Measurements from ENCODE around the gene GPM6B.

Gene GPM6B, protein sequence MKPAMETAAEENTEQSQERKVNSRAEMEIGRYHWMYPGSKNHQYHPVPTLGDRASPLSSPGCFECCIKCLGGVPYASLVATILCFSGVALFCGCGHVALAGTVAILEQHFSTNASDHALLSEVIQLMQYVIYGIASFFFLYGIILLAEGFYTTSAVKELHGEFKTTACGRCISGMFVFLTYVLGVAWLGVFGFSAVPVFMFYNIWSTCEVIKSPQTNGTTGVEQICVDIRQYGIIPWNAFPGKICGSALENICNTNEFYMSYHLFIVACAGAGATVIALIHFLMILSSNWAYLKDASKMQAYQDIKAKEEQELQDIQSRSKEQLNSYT

DNA sequence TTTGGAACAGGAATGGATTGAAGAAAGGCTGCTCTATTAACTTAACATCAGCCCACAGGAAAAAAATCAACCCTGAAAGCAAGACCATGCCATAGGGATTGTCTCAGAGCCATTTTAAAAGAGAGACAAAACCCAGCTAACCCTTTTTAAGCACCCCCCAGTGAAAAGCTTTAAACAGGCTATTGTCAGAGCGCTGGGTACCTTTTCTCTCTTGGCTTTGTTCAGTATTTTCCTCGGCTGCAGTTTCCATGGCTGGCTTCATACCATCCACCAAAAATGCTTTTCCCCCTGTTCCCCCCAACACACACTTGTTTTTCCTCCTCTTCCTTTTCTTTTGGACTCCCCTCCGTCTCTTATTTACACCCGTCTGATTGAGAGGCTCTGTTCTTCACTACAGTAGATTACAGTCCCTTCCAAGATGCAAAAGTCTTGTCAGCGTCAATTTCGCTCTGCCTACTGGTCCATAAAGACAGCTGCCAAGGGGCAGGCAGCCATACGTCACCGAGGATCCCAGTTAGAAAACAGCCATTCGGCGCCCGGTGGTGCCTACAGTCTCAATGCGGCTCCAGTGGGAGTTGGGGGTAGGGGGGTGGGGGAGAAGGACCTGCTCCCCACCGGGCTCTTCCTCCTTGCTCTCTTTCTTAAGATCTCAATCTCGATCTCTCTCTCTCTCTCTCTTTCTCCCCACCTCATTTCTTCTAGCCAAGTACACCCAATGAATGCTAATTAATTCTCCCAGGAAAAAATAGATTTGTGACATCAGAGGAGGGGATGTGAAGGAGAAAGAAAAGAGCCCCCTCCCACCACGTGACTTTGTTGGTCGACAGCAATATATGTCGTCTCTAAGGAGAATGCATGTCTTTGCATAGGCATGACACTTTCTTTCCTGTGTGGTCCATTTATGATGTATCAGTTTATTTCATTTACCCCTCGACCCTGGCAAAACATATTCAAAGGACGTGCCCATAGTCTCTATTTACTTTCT lies at the start of gene GPM6B:
GPM6B (minus strand) TSS at position 451 of the 985 bp plus-strand sequence; CDS start at position 262, 189 bp downstream.
- no peak for DNase-seq (ENCODE audit: low read depth)

DNA sequence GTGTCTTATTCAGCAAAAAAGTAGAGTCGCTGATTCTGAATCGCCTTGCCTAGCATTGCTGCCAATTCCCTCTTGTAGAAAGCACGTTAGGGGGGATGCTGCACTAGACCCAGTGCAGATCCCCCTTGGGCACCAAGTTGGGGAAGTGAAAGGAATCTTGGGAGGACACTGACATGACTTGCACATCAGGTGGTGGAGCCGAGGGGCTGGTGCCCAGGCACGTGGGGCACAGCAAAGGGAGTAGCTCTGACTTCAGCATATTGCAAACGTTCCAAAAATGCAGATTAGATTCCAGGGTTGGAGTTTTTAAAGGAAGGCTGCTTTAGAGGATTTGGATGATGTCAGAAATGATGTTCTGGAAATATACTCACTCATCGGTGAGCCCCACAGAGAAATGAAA lies 47.4 kb upstream of the GPM6B start:
- no peak for DNase-seq (ENCODE audit: low read depth)

DNA sequence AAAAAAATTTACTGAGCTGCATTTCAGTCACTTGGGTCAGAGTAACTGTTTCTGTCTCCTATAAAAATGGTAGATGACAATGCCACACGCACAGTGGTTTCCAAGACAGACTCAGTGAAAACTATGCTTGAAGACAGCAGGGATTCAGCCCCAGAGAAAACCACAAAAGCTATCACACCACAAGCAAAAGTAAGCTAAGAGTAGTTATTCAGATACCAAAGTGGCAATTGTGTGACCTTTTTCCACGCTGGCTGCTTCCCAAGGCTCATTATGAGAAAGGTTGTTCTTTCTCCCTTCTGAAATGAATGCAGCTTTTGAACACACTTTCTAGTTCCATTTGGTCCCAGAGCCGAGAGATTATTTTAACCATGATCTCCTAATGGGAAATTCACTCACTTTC lies 46.4 kb upstream of the GPM6B start:
- DNase-seq (ENCODE audit: low read depth) = no peak

DNA sequence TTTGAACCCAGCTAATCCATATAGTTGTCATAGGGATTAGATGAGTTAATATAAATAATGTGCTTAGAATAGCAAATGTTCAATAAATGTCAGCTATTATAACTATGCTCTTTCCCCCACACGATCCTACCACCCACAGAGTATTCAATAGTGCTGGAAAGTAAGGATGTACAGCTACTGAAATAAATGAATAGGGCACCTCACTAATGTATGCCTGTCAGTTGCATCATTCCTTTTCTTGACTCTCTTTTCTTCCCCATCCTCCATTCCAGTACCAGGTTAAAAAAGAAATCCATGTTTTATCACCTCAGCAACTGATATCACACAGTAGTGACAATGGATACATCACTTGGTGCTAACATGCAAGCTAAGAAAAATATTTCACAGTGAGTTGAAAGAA lies 42.8 kb upstream of the GPM6B start:
- DNase-seq (ENCODE audit: low read depth) = no peak

DNA sequence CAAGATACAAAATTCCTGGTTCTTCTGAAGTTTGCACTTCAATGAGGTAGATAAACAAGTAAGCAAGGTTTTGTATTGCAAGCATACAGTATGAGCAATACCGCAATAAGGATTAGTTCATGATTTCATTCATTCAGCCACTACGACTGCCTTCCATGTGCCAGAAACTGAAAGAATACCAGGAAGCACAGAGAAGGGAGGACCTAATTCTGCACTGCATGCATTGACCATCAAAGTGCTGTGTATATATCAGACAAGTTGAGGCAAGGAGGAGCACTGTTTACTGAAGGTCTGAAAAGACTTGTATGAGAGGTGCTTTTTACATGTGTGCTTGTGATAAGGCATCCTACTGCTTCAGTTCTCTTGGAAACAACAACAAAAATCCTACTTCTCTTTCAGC lies 40.9 kb upstream of the GPM6B start:
- no peak for DNase-seq (ENCODE audit: low read depth)

DNA sequence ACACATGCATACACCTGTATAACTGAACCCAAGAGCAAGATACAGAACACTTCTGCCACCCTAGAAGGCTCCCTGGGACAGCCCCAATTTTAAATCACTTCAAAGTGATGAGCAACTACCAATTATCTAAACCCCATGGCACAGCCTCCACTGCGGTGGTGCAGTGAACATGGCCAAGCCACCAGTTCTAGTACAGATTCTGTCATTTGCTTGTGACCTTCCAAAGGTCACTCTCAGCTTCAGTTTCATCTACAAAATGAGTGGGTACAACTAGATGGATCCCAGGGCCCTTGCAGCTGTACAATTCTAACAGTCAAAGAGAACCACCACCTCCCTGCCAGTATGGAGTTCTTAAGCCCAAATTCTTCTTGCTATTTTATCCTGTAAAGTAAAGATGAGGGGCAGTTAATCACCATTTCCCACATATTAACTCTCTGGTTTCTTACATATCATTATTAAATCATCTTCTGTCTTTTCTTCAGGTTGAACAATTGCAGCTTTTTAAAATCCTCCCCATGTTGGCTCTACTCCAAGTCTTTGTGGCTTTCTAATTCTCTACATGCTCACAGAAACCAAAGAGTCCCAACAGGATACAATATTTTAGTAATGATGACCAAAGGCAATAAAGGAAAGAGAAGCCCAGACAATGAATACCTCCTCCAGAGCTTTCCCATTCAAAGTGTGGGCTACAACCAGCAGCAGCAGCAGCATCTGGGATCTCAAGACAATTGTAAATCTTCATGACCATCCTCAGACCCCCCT lies 39.0 kb upstream of the GPM6B start:
- DNase-seq (ENCODE audit: low read depth) = no peak

DNA sequence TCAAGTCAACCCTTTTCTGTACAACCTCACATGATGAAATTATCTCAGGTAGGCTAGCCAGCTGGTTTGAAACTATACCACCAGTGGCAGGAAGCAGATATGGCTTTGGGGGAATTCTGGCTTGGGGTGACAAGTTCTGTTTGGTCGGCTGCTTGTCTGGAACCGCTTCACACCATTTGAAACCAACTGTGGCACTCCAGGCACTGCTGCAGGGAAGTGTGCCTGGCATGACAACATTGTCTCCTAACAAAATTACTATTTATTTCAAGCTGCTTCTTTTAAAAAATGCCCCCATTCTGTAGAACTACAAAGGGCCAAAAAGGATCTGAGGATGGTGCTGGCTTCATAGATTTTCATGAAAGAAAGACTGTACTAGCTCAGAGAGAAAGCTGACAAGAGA lies 37.1 kb upstream of the GPM6B start:
- no peak for DNase-seq (ENCODE audit: low read depth)

DNA sequence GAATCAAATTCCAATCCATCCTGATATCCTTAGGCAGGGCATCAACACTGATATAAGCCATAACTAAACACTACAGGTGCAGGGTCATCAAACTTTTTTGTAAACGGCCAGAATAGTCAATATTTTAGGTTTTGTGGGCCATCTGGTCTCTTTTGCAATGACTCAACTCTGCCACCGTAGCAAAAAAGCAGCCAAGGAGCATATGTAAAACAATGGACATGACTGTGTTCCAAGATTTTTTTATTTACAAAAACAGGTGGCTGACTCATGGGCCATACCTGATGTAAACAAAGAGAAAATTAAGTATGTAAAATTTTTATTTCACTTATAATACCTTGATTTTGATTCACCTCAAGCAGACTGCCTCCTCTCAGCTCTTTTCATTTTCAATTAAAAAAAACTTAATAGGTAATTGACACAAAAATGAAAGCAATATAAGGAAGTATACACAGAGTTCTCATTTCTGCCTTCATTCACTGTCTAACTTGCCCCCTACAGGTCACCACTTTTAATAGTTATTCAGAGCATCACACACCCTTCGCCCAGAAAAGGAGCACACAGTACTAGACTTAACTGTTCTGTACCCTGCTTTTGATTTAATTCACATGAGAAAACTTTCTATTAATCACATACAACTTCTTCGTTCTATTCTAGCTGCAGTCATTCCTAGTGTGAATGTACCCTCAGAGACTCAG lies 35.3 kb upstream of the GPM6B start:
- no peak for DNase-seq (ENCODE audit: low read depth)

DNA sequence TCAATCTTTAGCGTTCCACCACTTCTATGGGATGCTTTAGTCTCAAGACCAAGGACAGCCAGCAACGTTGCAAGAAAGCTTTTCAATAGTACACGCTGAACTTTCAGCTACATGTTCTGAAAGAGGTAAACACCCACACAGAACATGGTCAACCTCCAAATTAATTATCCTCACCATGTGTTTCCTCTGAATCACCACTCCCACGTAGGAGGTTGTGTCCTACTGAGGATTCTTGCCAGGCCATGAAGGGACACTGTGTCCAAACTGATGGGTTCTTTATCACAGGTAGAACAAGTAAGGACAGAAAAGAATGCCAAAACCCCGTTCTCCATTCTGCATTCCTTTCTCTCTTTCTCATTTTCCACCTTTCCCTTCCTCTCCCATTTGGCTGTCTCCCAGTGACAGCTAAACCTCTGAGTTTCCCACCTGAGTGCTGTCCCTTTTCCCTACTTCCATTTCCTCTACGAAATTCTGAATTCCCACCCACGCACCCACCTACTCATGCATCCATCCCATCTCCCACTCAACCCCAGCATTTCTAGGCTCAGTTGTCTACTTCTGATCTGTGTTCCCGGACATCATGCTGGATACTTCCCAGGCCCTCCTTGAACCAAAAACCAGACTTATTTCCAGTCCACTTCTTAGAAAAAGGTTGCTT lies 29.0 kb upstream of the GPM6B start:
- DNase-seq (ENCODE audit: low read depth) = peak; percentile 9

DNA sequence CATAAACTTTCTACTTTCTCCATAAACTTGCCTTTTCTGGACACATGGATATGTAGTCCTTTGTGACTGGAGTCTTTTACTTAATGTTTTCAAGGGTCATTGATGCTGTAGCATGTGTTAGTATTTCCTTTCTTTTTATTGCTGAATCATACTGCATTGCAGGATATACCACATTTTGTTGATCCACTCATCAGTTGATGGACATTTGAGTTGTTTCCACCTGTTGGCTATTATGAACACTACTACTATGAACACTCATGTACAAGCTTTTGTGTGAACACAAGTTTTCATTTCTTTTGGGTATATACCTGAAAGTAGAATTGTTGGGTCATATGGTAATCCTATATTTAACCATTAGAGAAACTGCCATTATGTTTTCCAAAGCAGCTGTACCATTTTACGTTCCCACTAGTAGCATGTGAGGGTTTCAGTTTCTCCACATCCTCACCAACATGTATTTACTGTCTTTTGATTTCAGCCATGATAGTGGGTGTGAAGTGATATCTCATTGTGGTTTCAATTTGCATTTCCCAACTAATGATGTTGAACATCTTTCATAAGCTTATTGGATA lies 26.3 kb upstream of the GPM6B start:
- no peak for DNase-seq (ENCODE audit: low read depth)

DNA sequence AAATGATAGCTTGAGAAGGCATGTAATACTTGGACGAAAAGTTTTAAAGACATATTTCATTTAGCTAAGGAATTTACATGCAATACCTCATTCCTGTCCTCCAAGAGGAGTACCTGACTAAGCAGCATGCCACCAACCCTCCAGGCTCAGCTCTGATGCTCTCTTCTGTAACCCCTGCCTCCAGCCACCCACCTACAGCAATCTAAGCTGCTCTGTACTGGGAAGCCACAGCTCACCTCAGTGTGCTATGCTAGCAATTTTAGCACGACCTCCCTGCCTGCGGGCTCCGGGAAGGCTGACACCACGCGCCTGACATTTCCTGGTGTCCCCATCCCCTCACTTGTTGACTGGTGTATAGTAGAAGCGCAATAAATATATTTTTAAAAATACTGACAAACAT lies 23.2 kb upstream of the GPM6B start:
- no peak for DNase-seq (ENCODE audit: low read depth)

DNA sequence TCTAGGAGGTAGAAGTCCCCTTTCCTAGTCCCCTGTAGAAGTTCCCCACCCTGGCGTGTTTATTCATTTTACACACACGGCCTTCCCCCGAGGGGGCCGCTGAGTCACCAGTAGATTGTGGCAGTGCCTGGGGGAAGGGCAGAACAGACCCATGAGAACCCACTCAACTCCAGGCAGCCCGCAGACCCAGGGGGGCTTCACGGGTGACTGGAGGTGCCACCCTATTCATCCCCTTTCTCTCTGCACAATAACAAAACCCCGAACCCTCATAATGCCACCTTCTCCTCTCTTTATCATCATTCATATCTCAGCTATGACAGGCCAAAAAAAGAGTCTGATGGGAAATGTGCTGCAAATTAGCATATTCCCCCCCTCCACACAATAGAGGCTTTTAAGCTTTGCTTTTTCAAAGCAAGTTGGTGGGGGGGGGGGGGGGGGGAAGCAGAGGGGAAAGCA lies 20.4 kb upstream of the GPM6B start:
- DNase-seq (ENCODE audit: low read depth) = no peak

DNA sequence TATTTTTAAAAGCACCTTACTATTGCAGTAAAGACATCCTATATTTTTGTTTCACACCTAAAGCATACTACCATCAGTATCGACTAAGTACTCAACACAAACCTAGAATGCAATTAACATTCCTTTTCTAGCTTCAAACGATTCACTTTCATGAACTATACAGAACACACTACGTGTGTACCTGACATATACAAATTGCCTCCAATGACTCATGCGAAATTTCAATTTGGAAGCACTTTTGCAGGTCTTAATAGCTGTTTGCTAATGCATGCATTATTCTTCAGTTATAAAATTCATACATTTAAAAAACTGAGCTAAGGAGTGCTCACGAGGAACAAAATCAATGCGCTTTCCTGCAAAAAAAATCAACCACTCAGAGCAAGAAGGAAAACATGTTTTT lies 19.7 kb upstream of the GPM6B start:
- no peak for DNase-seq (ENCODE audit: low read depth)

DNA sequence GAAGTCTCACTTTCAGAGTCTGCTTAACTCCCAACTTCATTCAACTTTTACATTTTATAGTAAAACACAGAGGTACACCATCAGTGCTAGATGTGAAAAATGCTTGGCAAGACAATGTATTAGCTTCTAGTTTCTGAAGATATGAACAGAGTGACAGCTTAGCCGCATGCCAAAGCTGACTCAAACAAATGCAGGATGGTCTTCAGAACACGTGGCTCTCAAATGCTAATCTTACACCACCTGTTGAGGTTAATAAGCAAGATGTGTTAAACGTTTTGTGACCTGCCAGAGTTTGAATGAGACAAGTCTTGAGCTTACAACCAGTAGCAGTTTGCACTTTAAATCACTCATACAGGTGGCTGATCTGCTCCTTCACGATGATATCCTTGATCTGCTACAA lies 18.9 kb upstream of the GPM6B start:
- no peak for DNase-seq (ENCODE audit: low read depth)

DNA sequence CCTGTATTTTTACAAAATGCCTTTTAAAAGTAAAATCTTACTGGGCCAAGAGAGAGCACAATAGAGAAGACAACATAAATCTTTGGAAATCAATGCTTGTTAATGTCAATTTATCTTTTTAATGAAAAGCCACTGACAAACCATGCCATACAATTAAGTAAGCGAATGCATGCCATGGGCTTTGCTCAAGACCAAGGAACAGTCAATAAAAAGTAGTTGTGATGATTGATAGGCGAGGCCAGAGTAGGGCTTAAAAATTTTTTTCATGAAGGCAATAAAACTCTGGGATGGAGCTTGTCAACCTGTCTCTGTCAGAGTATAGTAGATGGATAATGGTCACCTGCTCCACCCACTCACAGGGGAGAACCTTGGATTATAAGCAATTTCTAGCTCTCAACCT lies 17.5 kb upstream of the GPM6B start:
- DNase-seq (ENCODE audit: low read depth) = no peak

DNA sequence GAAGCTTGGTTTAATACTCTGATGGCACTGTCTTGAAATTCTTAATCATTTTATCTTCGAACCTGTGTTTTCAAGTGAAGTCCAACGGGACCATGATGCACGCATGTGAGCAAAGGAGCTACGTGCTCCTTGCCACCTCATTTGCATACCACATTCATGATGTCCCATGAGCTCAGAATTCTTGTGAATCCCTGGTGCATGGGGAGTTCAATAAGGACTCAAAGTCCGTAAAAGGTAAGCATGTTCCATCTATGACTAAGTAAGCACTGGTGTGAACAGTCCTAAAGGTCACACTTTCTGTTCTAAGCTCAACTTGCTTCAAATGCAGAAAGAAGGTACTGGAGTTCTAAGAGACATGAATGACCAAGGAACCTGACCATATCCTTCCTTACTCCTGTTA lies 13.1 kb upstream of the GPM6B start:
- DNase-seq (ENCODE audit: low read depth) = no peak

DNA sequence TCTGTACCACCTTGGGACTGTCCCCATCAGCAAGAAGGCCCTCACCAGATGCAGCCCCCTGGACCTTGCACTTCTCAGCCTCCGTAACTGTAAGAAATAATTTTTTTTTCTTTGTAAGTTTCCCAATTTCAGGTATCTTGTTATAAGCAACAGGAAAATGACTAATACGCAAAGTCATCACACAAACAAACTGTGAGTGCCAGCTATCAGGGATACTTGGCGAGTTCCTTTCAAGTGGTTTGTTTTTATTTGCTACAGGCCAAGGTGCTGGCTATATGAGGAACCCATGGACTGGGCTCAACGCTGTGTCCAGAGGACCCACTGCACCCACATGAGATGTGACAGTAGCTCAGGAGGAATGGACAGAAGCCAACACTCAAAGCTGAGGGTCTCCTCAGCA lies 11.5 kb upstream of the GPM6B start:
- no peak for DNase-seq (ENCODE audit: low read depth)

DNA sequence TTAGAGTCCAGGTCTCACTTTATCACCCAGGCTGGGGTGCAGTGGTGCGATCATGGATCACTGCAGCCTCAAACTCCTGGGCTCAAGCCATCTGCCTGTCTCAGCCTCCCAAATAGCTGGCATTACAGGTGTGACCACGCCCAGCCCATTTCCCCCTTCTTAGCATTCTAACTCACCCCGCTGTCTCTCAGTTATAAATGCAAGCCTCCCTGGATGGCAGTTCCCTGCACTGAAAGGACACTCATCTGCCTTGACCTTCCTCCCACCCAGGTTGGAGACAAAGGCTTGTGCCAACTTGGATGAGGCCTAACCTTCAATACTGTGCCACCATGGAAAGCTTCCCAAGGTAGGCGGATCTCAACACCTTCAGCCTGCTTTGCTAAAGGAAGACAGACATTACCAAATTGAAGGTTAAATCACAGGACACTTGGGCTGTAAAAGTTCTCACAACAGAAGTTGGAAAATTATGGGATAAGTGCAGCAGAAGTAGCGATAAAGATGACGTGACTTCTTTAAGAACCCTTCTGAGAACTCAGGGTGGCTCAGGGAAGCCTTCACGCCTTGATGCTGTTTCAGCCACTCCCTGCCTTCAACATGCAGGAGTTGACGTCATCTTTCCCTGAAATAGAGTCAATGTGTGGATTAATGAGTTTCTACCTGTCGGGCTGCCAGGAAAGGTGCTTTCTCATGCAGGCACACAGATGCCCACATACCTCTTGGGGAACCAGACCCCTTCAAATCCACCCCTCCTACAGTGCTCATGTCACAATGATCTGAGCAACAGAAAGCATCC lies 10.6 kb upstream of the GPM6B start:
- DNase-seq (ENCODE audit: low read depth) = no peak

DNA sequence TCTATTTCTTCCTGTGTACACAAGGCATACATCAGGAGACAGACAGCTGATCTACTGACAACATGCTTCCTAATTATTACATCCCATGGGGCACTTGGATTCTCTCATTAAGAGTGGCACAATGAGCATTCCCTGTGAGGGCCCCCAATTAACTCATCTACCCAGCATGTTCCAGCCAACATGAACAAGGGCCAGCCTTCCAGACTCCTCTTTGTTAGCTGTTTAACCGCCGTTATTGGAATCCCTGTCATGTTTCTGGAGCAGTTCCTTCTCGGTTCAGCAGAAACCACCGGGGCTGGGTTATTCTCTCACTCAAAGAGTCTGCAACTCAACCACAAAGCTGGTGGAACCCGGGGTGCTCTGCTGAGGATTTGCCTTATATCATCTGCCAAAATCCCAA lies 9.9 kb upstream of the GPM6B start:
- no peak for DNase-seq (ENCODE audit: low read depth)

DNA sequence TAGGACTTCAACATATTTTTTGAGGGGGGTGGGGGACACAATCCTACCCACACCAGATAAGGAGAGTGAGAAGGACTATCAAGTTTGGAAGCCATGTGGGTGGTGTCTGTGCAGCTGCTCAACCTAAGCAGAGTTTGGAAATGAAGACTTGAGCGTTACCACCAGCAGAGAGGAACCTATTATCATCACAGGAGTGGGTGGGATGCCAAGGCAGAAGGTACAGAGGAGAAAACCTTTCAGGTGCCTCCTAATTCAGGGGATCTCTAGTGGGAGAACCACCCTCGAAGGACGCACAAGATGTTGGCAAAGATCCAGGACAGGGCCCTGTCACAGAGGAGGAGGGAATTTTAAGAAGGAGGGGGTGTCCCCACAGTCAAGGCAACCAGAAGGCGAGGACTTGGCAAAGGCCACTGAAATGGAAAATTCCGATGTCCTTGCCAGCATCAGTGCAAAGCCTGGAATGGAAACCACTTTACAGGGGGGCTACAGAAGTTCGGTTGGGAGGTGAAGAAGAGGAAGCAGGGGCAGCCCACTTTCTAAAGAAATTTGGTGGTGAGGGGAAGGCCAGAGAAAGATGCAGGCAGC lies 8.4 kb upstream of the GPM6B start:
- DNase-seq (ENCODE audit: low read depth) = no peak
